Ectodermal cell (in vitro differentiated cells): Measurements from ENCODE around the gene FOXL3.

Experiments used
- H3K27ac ChIP-seq: 2 replicates; pipeline ENCODE4 v1.7.0; 2013; ENCODE audit warnings: mild to moderate bottlenecking, low read depth, low read length; ENCODE audit not compliant: insufficient read depth, poor library complexity, severe bottlenecking
- H3K27me3 ChIP-seq: 2 replicates; pipeline ENCODE4 v1.7.0; 2013; ENCODE audit warnings: mild to moderate bottlenecking, low read length; ENCODE audit not compliant: insufficient read depth, control insufficient read depth, poor library complexity, severe bottlenecking
- H3K36me3 ChIP-seq: one replicate; pipeline ENCODE4 v1.7.0; 2013; ENCODE audit warnings: low read length; ENCODE audit not compliant: control insufficient read depth, insufficient read depth
- H3K4me1 ChIP-seq: one replicate; pipeline ENCODE4 v1.7.0; 2013; ENCODE audit warnings: low read length; ENCODE audit not compliant: control insufficient read depth, insufficient read depth
- H3K4me3 ChIP-seq: 2 replicates; pipeline ENCODE4 v1.7.0; 2013; ENCODE audit warnings: low read depth, low read length, control low read depth; ENCODE audit not compliant: insufficient read depth
- H3K9me3 ChIP-seq: 2 replicates; pipeline ENCODE4 v1.7.0; 2013; ENCODE audit warnings: mild to moderate bottlenecking, low read length, moderate library complexity; ENCODE audit not compliant: control insufficient read depth
- WGBS, 2 experiments: methylation state at CpG; one replicate each; pipeline ENCODE4 v1.1.7; 2013; ENCODE audit warnings: missing lambda C conversion rate in 2 of 2; 5-methylcytosine and 5-hydroxymethylcytosine counted together

Gene FOXL3

GRCh38 chr7:266851-267840 lies 22.8 kb upstream of the FOXL3 start:
- Histone ChIP-seq H3K27me3 (no peaks in the 10 kb centered on the region), H3K36me3 (no peaks in the 10 kb centered on the region), H3K27ac (no peak overlapping the region), H3K4me1 (no peaks in the 10 kb centered on the region), H3K4me3 (no peak overlapping the region), H3K9me3 (no peaks in the 10 kb centered on the region)
- 80 to 82% methylated on average over 45 of the region's 45 CpGs for WGBS, 2 experiments

DNA sequence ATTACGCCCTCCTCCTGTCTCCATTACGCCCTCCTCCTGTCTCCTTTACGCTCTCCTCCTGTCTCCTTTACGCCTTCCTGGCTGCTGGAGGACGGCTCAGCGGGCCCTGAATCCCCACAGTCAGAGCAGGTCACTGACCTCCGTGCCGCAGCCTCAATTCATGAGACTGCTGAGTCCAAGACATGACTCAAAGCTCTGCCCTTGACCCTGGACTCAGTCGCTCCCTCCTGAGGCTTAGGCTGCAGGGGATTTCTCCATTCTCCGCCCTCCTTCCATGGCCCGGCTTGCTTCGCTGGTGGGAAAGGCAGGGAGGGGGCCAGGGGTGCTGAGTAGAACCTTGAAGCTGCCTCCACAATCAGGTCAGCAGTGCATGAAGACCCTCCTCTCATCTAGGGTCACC lies 21.0 kb upstream of the FOXL3 start:
- Histone ChIP-seq H3K27me3 (no peaks in the 10 kb centered on the region), H3K4me1 (no peaks in the 10 kb centered on the region), H3K36me3 (no peaks in the 10 kb centered on the region), H3K4me3 (no peak overlapping the region), H3K27ac (no peak overlapping the region), H3K9me3 (no peaks in the 10 kb centered on the region)
- WGBS, 2 experiments, result 86 to 88% methylated on average over 12 of the region's 12 CpGs

GRCh38 chr7:269721-270120 lies 20.2 kb upstream of the FOXL3 start:
- Histone ChIP-seq H3K27me3 (no peaks in the 10 kb centered on the region), H3K4me3 (no peak overlapping the region), H3K4me1 (no peaks in the 10 kb centered on the region), H3K36me3 (no peaks in the 10 kb centered on the region), H3K9me3 (no peaks in the 10 kb centered on the region), H3K27ac (no peak overlapping the region)
- WGBS, 2 experiments, result 80 to 87% methylated on average over 10 to 11 of the region's 11 CpGs

GRCh38 chr7:270351-270983 lies 19.5 kb upstream of the FOXL3 start:
- Histone ChIP-seq H3K4me1 (no peaks in the 10 kb centered on the region), H3K27me3 (no peaks in the 10 kb centered on the region), H3K27ac (no peak overlapping the region), H3K36me3 (no peaks in the 10 kb centered on the region), H3K4me3 (no peak overlapping the region), H3K9me3 (no peaks in the 10 kb centered on the region)
- WGBS, 2 experiments, result 85 to 87% methylated on average over 11 of the region's 11 CpGs

DNA sequence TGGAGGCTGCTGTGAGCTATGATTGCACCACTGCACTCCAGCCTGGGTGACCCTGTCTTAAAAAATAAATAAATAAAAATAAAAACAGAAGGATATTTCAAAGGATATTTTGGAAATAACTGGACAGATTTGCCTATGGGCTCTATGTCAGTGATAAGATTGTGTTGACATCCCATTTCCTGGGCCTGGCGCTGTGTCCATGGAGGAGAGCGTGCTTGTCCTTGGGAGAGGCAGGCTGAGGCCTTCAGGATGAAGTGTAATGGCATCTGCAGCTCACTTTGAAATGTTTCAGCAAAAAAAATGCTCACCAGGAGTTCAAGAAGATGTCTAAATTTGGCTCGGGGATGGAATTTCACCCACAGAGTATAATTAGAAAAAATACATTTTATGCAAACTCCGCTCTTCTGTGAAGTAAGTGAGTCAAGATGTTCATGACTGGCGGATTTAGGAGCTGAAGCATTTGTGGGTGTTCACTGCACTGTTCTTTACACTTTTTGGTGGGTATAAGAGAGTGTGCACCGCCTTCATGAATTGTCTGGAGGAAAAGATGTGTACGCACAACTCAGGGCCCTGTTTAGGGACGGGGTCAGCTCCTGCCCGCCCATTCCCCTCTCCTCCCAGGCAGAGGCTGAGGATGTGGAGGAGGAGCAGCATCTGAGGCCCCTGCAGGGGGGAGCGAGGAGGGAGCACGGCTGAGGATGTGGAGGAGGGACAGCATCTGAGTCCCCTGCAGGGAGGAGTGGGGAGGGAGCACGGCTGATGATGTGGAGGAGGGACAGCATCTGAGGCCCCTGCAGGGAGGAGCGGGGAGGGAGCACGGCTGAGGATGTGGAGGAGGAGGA lies 18.5 kb upstream of the FOXL3 start:
- H3K4me1 ChIP-seq, result no peaks in the 10 kb centered on the region
- 91 to 92% methylated on average over 14 of the region's 14 CpGs for WGBS, 2 experiments
- no peaks in the 10 kb centered on the region for H3K27me3 ChIP-seq
- no peaks in the 10 kb centered on the region for H3K9me3 ChIP-seq
- no peaks in the 10 kb centered on the region for H3K36me3 ChIP-seq
- H3K4me3 ChIP-seq, result no peak overlapping the region
- H3K27ac ChIP-seq, result no peak overlapping the region

DNA sequence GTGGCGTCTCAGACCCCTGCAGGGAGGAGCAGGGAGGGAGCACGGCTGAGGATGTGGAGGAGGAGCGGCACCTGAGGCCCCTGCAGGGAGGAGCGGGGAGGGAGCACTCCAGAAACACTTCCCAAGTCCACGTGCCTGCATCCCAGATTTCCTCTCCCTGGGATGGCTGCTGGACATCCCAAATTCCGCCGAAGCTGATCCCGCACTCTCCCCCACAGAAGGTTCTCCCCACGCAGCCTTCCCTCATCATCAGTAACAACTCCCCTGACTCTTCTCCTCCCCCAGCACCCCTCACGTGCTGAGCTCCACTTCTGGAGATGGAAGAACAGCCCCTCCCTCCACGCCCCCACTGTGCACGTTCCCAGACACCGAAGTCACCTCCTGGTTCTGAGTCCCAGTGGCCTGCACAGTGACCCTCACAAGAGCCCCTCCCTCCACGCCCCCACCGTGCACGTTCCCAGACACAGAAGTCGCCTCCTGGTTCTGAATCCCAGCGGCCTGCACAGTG lies 17.8 kb upstream of the FOXL3 start:
- Histone ChIP-seq H3K27ac (no peak overlapping the region), H3K27me3 (no peaks in the 10 kb centered on the region), H3K4me1 (no peaks in the 10 kb centered on the region), H3K4me3 (no peak overlapping the region), H3K9me3 (no peaks in the 10 kb centered on the region), H3K36me3 (no peaks in the 10 kb centered on the region)
- 87% methylated on average over 18 of the region's 18 CpGs for WGBS, 2 experiments

DNA sequence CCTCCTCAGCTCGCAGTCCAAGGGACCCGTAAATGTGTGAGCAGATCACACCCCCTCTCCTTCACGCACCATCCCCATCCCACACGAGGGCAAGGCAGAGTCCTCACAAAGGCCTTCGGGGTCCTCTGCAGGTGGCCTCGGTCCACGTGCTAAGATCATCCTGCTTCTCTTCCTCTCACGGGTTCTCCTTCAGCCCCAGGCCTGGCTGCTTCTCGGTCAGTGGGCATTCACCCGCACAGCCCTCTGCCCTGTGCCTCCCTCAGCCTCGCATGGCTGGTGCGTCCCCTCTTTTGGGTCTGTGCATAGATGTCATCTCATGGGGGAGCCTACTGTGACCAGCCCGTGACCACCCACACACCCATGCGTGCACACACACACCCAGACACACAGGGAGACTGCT lies 17.3 kb upstream of the FOXL3 start:
- H3K36me3 ChIP-seq, result no peaks in the 10 kb centered on the region
- no peak overlapping the region for H3K4me3 ChIP-seq
- H3K4me1 ChIP-seq, result no peaks in the 10 kb centered on the region
- H3K27me3 ChIP-seq, result no peaks in the 10 kb centered on the region
- no peaks in the 10 kb centered on the region for H3K9me3 ChIP-seq
- no peak overlapping the region for H3K27ac ChIP-seq
- 80% methylated on average over 14 of the region's 14 CpGs for WGBS, 2 experiments

- 93 to 94% methylated on average over 7 of the region's 7 CpGs for WGBS, 2 experiments
- no peaks in the 10 kb centered on the region for H3K27me3 ChIP-seq
Observed at GRCh38 chr7:273327-273726, 16.6 kb upstream of the FOXL3 start.

DNA sequence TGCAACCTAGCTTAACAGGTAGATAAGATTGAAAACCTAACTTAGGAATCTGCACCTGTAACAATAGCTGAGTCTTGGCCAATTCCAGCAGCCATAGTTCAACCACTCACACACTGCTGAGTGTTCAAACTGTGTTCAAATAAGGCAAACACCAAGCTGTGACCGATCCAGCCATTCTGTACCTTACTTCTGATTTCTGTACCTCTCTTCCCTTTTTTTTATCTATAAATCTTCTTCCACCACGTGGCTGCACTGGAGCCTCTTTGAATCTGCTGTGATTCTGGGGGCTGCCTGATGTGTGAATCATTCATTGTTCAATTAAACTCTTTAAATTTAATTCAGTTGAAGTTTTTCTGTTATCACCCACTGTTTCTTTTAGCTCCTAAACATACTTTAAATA lies 15.7 kb upstream of the FOXL3 start:
- Histone ChIP-seq H3K27ac (no peak overlapping the region), H3K9me3 (no peaks in the 10 kb centered on the region), H3K4me1 (no peaks in the 10 kb centered on the region), H3K27me3 (no peaks in the 10 kb centered on the region), H3K36me3 (no peaks in the 10 kb centered on the region), H3K4me3 (no peak overlapping the region)
- 44 to 51% methylated on average over 2 of the region's 2 CpGs for WGBS, 2 experiments

More at GRCh38 chr7:273327-273726, 16.6 kb upstream of the FOXL3 start:
- Histone ChIP-seq H3K9me3 (no peaks in the 10 kb centered on the region), H3K27ac (no peak overlapping the region), H3K4me1 (no peaks in the 10 kb centered on the region), H3K4me3 (no peak overlapping the region), H3K36me3 (no peaks in the 10 kb centered on the region)
